ENCODE results near the gene AGAP2.

AGAP2 gene

GRCh38 chr12:57749061-57749460 is 10.5 kb upstream of the AGAP2 start:
- no peak overlapping the region for H3K27ac ChIP-seq
- H3K36me3 ChIP-seq, result peaks cover 60% of the 10 kb centered on the region
- DNase-seq, result no peak
- no peak for TF ChIP-seq CTCF (IDR thresholded peaks at IDR 0.05; ENCODE audit: low read depth, low read length)
- H3K9me3 ChIP-seq (ENCODE audit: severe bottlenecking), result no peaks in the 10 kb centered on the region
- H3K4me3 ChIP-seq (ENCODE audit: low read depth, low read length), result no peak overlapping the region
- no peaks in the 10 kb centered on the region for H3K27me3 ChIP-seq (ENCODE audit: insufficient read depth, low read depth, severe bottlenecking)

GRCh38 chr12:57746025-57746424 is 7.5 kb upstream of the AGAP2 start:
- TF ChIP-seq CTCF (IDR thresholded peaks at IDR 0.05; ENCODE audit: low read depth, low read length), result no peak
- Histone ChIP-seq H3K27me3 (ENCODE audit: insufficient read depth, low read depth, severe bottlenecking) (no peaks in the 10 kb centered on the region), H3K36me3 (peaks cover 52% of the 10 kb centered on the region), H3K9me3 (ENCODE audit: severe bottlenecking) (no peaks in the 10 kb centered on the region), H3K4me3 (ENCODE audit: low read depth, low read length) (no peak overlapping the region), H3K27ac (peak overlapping the region; percentile 93; the same call in 1 of the 2 replicates)
- no peak for DNase-seq

GRCh38 chr12:57745485-57745881 is 6.9 kb upstream of the AGAP2 start:
- no peak for DNase-seq
- Histone ChIP-seq H3K4me3 (ENCODE audit: low read depth, low read length) (peak overlapping the region; percentile 84), H3K9me3 (ENCODE audit: severe bottlenecking) (no peaks in the 10 kb centered on the region), H3K27me3 (ENCODE audit: insufficient read depth, low read depth, severe bottlenecking) (no peaks in the 10 kb centered on the region), H3K36me3 (peaks cover 47% of the 10 kb centered on the region), H3K27ac (peak overlapping the region; percentile 93)
- TF ChIP-seq CTCF (IDR thresholded peaks at IDR 0.05; ENCODE audit: low read depth, low read length), result no peak

- TF ChIP-seq CTCF (IDR thresholded peaks at IDR 0.05; ENCODE audit: low read depth, low read length), result no peak
- peak; percentile 96 for DNase-seq
- peaks cover 42% of the 10 kb centered on the region for H3K36me3 ChIP-seq
- H3K4me3 ChIP-seq (ENCODE audit: low read depth, low read length), result peak within 1 kb of the TSS; percentile 84
- H3K27ac ChIP-seq, result peak within 1 kb of the TSS; percentile 93
- H3K9me3 ChIP-seq (ENCODE audit: severe bottlenecking), result no peaks in the 10 kb centered on the region
- no peaks in the 10 kb centered on the region for H3K27me3 ChIP-seq (ENCODE audit: insufficient read depth, low read depth, severe bottlenecking)
Observed at GRCh38 chr12:57744777-57745484, 6.4 kb upstream of the AGAP2 start, which contains the start of gene TSPAN31. TSPAN31 (plus strand) TSS chr12:57745039; CDS start chr12:57745155, 116 bp downstream.

- no peak for TF ChIP-seq CTCF (IDR thresholded peaks at IDR 0.05; ENCODE audit: low read depth, low read length)
- DNase-seq, result peak; percentile 76
- H3K36me3 ChIP-seq, result peaks cover 37% of the 10 kb centered on the region
- no peaks in the 10 kb centered on the region for H3K9me3 ChIP-seq (ENCODE audit: severe bottlenecking)
- peak overlapping the region; percentile 84 for H3K4me3 ChIP-seq (ENCODE audit: low read depth, low read length)
- H3K27me3 ChIP-seq (ENCODE audit: insufficient read depth, low read depth, severe bottlenecking), result peaks cover under 1% of the 10 kb centered on the region
- peak overlapping the region; percentile 93 for H3K27ac ChIP-seq
Observed at GRCh38 chr12:57744194-57744776, 5.7 kb upstream of the AGAP2 start.

Measured in WERI-Rb-1 (cell line).